ENCODE data around the gene POMGNT1.
A peak's percentile ranks its signal among the peaks of the same experiment; 100 is the strongest.

POMGNT1 gene

DNA sequence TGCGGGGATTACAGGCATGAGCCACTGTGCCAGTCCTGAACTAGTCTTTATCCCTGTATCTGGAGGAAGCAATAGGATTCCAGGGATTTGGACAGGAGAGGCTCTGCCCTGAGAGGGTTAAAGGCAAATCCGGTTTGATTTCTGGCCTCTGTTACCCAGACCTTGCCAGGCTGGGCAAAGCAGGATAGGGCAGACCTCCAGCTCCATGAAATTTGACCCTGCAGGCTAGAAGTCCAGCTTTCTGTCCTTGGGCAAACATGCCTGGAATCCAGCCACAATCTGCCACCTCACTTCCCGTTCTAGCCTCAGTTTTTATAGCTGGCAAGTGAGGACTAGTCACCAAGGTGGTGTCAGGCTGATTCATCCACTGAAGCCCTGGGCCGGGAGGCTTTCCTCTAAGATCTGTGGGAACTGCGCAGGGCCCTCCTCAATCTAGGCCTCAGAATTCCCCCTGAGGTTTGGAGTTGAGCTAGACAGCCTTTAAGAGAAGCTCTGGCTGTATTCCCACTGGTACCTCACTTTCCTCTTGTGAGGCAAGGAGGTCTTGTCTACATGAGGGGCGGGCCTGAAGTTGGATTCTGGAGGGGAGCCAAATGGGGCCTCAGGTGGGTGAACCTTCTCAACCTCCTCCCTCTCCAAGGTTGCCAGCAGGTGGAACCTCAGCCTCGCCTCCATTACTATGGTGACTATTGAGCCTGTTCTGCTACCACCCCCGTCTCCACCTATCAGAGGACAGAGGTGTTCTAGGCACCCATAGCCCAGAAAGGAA lies 15.0 kb downstream of the POMGNT1 start (continued):
- TF ChIP-seq, protein P1, sequence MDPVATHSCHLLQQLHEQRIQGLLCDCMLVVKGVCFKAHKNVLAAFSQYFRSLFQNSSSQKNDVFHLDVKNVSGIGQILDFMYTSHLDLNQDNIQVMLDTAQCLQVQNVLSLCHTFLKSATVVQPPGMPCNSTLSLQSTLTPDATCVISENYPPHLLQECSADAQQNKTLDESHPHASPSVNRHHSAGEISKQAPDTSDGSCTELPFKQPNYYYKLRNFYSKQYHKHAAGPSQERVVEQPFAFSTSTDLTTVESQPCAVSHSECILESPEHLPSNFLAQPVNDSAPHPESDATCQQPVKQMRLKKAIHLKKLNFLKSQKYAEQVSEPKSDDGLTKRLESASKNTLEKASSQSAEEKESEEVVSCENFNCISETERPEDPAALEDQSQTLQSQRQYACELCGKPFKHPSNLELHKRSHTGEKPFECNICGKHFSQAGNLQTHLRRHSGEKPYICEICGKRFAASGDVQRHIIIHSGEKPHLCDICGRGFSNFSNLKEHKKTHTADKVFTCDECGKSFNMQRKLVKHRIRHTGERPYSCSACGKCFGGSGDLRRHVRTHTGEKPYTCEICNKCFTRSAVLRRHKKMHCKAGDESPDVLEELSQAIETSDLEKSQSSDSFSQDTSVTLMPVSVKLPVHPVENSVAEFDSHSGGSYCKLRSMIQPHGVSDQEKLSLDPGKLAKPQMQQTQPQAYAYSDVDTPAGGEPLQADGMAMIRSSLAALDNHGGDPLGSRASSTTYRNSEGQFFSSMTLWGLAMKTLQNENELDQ (tag by site-specific recombination; IDR thresholded peaks at IDR 0.05; ENCODE audit: low read depth), result no peak
- TF ChIP-seq TCF7L2 (IDR thresholded peaks at IDR 0.05; ENCODE audit: borderline replicate concordance, low read depth, low read length) (no peak), ZNF132 (tag by site-specific recombination; IDR thresholded peaks at IDR 0.05; ENCODE audit: borderline replicate concordance) (no peak), ZNF280D (tag by site-specific recombination; IDR thresholded peaks at IDR 0.05) (no peak), ZBTB21 (tag by site-specific recombination; IDR thresholded peaks at IDR 0.05) (no peak), ZNF341 (tag by site-specific recombination; IDR thresholded peaks at IDR 0.05; ENCODE audit: low read depth) (0 out of 2 replicates have a peak, but pooled peaks have one; percentile 17), OVOL3 (tag by site-specific recombination; IDR thresholded peaks at IDR 0.05) (no peak), ZNF792 (tag by site-specific recombination; IDR thresholded peaks at IDR 0.05) (no peak), ZNF621 (tag by site-specific recombination; IDR thresholded peaks at IDR 0.05) (no peak), PRDM1 (tag by site-specific recombination; IDR thresholded peaks at IDR 0.05) (no peak), ZNF768 (tag by site-specific recombination; IDR thresholded peaks at IDR 0.05) (no peak), ZIC2 (tag by site-specific recombination; IDR thresholded peaks at IDR 0.05) (no peak), ZNF366 (tag by site-specific recombination; conservative IDR thresholded peaks at IDR 0.05) (peak; percentile 49; the same call in 1 of the 2 replicates), KLF7 (tag by site-specific recombination; IDR thresholded peaks at IDR 0.05; ENCODE audit: borderline replicate concordance) (no peak), GLI4 (tag by site-specific recombination; IDR thresholded peaks at IDR 0.05) (no peak), YY1 (tag by site-specific recombination; IDR thresholded peaks at IDR 0.05) (no peak), ZNF677 (tag by site-specific recombination; IDR thresholded peaks at IDR 0.05) (no peak), ZNF426 (tag by site-specific recombination; IDR thresholded peaks at IDR 0.05) (no peak), ZNF146 (tag by site-specific recombination; IDR thresholded peaks at IDR 0.05) (no peak), SALL2 (tag by site-specific recombination; IDR thresholded peaks at IDR 0.05; ENCODE audit: borderline replicate concordance) (no peak)
- TF ChIP-seq, protein P2, sequence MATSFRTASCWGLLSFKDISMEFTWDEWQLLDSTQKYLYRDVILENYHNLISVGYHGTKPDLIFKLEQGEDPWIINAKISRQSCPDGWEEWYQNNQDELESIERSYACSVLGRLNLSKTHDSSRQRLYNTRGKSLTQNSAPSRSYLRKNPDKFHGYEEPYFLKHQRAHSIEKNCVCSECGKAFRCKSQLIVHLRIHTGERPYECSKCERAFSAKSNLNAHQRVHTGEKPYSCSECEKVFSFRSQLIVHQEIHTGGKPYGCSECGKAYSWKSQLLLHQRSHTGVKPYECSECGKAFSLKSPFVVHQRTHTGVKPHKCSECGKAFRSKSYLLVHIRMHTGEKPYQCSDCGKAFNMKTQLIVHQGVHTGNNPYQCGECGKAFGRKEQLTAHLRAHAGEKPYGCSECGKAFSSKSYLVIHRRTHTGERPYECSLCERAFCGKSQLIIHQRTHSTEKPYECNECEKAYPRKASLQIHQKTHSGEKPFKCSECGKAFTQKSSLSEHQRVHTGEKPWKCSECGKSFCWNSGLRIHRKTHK (tag by site-specific recombination; IDR thresholded peaks at IDR 0.05), result no peak
- TF ChIP-seq, protein P3, sequence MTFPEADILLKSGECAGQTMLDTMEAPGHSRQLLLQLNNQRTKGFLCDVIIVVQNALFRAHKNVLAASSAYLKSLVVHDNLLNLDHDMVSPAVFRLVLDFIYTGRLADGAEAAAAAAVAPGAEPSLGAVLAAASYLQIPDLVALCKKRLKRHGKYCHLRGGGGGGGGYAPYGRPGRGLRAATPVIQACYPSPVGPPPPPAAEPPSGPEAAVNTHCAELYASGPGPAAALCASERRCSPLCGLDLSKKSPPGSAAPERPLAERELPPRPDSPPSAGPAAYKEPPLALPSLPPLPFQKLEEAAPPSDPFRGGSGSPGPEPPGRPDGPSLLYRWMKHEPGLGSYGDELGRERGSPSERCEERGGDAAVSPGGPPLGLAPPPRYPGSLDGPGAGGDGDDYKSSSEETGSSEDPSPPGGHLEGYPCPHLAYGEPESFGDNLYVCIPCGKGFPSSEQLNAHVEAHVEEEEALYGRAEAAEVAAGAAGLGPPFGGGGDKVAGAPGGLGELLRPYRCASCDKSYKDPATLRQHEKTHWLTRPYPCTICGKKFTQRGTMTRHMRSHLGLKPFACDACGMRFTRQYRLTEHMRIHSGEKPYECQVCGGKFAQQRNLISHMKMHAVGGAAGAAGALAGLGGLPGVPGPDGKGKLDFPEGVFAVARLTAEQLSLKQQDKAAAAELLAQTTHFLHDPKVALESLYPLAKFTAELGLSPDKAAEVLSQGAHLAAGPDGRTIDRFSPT (tag by site-specific recombination; IDR thresholded peaks at IDR 0.05), result peak; percentile 48; the same call in 1 of the 2 replicates
